ENCODE results near the gene NPEPL1.

The NPEPL1 gene

GRCh38 chr20:58658760-58659159 lies 33.8 kb upstream of the NPEPL1 start:
- DNase-seq: no peak

DNA sequence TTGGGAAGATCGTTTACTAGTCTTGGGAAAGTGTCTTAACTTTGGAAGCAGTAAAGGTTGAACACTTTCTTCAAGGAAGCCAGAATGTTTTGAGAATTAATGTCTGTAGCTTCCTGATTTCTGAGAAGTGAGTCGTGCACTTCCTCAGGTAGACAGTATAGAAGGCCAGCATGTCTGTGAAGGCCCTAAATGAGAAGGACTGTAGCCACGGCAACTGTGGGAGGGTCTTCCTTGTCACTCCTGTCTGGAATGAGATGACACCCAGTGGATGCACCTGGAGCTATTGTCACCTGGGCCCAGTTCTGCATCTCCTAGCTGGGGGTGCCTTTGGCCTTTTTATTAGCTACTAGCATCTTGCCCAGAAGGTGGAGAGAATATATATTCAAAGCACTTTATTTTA lies 32.8 kb upstream of the NPEPL1 start:
- DNase-seq: no peak

- DNase-seq: no peak
These were observed 31.6 kb upstream of the NPEPL1 start for GRCh38 chr20:58660855-58661597.

DNA sequence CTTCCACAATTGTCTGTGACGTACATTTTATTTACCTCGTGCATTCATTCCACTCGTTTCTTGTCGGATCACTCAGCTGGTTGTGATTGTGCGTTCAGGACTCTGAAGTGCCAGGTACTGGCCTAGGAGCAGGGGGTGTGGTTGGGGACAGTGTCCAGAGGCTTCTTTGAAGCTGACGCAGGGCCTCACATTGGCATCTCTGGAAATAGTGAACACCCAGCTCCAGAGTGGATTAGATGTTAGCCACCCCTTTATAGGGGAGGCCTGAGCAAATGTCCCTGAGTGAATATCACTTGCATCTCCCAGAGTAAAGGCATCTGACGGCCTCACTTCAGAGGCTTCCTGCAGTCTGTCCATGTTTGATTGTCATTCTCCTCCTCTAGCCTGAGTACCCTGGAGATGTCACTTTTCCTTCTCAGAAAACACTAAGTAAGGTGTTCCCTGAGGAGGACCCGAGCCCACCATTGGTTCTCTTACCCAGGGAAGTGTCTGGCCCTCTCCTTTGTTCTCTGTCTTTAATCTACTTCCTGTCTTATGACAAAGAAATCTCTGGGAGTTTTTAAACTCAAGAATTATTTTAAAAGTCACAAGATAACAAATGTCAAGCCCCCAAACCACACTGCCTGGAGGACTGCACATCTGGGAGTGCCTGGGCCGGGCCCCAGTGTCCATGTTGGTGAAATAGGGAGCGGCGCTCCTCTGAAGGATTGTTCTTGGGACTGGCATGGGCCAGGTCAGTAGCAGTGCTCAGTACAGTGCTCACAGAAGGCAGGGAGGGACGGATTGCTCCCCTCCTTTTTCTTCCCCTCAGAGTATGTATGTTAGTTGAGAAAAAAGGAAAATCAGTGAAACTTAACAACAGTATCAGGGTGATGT lies 30.8 kb upstream of the NPEPL1 start:
- no peak for DNase-seq

- no peak for DNase-seq
These were observed 28.3 kb upstream of the NPEPL1 start for GRCh38 chr20:58664331-58664730.

DNA sequence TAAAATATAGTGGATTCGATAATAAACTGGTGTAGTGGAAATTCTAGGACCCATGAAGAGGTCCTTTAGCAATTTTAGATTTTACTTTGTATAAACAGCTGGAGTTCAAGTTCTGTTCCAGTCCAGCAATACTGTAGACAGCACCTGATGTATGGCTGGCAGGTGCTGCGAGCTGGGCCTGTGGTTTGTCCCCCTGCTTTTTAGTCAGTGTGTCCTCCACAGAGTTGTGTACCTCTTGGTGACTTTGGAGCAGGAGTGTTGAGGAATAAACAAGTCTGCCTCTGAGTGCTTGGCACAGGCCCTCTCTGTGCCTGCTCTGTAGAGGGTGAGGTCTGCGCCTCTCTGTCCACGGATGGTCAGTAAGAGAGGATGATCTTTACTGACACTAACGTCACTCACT lies 27.7 kb upstream of the NPEPL1 start:
- DNase-seq: no peak

- DNase-seq: no peak
These were observed 27.0 kb upstream of the NPEPL1 start for GRCh38 chr20:58665606-58666005.

DNA sequence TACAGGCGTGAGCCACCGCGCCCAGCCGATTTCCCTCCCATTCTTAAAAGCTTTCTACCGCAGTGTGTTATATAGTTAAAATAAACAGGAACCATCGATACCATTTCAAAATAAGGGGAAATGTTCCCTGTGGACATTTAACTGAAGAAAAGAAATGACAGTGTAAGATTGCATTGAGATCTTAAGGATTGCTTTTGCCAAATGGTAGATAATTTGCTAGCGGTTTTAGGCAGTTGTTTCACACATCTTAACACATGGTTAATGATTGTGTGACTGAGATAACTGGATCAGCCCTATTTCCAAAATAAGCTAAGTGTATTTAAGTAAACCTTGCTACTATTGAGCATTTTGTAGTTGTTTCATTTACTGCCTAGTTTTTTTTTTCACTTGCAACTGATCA lies 25.9 kb upstream of the NPEPL1 start:
- DNase-seq: no peak

DNA sequence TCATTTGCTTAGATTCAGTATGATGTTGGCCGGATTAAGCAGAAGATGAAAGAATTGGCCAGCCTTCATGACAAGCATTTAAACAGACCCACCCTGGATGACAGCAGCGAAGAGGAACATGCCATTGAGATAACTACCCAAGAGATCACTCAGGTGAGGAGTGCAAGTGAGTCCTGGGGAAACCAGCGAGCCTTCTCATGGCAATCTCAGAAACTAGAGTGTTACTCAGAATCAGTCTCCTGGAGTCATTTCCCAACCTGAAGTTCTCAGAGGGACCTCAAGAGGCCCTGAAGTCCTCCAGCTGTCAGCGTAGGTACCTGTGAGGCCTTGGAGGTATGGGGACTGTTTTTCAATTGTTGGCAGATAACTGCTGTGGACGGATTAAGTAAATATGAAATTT lies 24.6 kb upstream of the NPEPL1 start:
- no peak for DNase-seq

DNA sequence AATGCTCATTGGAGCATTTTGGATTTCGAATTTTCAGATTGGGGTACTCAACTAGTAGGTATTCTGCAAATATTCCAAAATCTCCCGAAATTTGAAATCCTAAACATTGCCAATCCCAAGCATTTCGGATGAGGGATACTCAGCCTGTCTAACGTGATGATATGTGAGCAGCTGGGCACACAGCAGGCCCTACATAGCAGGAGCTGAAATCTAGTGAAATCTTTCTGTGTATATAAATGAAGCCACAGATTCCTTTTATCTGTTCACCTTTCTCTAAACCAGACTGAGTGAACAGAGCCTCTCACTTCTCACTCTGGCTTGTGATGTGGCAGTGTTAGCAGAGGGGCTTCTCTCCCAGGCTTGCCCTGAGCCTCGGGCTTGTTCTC lies 23.7 kb upstream of the NPEPL1 start:
- DNase-seq: no peak

DNA sequence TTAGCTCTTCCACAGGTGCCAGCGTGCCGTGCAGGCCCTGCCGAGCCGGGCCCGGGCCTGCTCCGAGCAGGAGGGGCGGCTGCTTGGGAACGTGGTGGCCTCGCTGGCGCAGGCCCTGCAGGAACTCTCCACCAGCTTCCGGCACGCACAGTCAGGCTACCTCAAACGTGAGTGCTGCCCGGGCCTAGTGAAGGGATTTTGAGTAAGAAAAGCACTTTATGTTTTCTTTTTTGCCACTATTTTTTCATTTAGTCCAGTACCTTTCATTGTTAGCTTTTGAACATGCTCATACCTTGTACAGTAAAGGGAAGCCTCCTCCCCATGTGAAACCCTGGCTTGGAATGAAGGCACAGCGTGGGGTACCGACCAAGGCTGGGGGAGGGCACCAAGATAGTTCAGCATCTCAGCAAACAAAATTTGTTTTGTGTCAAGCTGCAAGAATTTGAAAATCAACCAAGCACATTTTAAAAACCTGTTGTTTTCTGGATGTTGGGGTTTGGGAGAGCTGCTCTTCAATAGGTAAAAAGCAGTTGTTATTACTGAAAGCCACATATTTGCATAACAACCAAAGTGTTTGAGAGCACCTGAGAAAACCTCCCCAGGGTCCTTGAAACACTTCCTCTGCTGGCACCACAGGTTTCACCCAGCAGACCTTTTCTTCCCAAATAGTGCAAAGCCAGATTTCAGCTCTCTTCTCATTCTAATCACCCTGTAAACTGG lies 23.2 kb upstream of the NPEPL1 start:
- DNase-seq: no peak

DNA sequence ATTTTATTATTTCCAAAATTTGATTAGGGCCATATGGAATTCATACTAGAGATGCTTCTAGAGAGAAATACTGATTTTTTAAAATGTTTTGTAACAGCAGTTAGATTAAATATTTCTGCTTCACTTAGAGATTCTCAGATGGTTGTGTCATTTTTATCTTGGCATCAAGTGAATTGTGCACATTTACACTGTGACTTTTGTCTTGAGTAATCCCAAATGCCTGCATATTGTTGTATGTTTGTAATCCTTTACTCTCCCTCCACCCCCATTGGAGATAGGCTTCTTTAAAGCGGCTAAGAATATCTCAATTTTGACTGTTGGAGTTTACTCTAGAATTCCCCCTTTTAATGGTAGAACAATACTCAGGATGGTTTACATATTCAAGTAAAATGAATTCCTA lies 22.5 kb upstream of the NPEPL1 start:
- no peak for DNase-seq

- DNase-seq: no peak
These were observed 21.9 kb upstream of the NPEPL1 start for GRCh38 chr20:58670659-58671058.

GRCh38 chr20:58673119-58673518 lies 19.5 kb upstream of the NPEPL1 start:
- no peak for DNase-seq

DNA sequence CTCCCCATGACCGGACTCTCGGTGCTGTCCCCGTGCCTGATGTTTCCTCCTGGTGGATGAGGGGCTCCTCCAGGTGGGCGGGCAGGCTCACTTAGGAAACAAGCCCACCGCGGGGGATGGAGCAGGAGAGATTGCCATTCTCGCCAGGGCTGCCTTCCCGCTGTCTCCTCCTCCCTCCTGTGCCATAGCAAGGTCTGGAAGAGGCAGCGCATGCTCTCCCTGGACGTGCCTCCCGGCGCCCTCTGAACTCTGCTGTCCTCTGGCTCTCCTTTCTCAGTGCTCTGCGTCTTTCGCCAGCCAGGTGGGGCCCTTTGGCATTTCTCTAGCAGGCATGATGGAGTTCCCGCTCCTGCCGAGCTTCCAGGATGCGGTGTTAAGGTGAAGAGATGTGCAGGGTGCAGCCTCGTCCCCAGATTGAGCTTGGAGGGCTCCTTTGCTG lies 17.4 kb upstream of the NPEPL1 start:
- no peak for DNase-seq

- DNase-seq: no peak
These were observed 17.0 kb upstream of the NPEPL1 start for GRCh38 chr20:58675641-58676040.

- no peak for DNase-seq
These were observed 16.4 kb upstream of the NPEPL1 start for GRCh38 chr20:58676161-58676560.

GRCh38 chr20:58677079-58677604 lies 15.5 kb upstream of the NPEPL1 start:
- no peak for DNase-seq

DNA sequence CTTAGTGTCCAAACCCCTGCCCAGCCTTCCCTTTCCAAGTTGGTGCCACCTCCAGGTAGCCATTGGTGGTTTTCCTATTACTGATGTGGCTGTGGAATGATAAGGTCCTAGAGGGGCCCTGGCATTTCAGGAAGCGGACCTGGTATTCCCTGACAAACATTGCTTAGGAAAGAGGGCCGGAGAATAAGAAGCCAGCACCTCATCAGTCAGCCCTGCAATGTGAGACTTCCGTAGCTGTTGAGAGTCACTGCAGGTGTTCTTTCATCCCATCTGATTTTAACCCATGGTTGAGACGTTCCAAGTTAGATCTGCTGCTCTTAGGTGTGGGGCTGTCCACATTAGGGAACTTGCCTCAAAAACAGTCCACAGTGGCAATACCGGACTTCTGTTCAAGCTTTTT lies 14.8 kb upstream of the NPEPL1 start:
- no peak for DNase-seq

- no peak for DNase-seq
These were observed 13.8 kb upstream of the NPEPL1 start for GRCh38 chr20:58678806-58679205.

GRCh38 chr20:58682656-58683531 lies 9.7 kb upstream of the NPEPL1 start:
- no peak for DNase-seq

DNA sequence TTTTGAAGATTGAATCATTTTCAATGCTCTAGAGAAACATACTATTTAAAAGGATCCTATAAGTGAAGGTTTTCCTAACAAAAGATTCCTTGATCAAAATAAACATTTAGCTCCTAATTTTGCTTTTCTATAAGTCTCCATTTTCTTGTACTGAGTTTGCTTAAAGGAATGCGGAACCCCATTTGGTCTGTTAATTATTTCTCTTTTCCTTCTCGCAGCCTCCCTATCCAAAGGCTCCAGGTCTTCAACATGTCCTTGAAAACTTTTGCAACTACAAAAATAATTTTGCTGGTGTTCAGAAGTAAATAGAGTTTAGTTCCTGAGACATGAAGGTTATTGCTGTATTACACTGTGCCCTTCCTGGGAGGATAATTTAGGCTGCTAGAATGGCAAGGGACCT lies 8.3 kb upstream of the NPEPL1 start:
- no peak for DNase-seq

Data from SW 1271 (cell line).